GM12878 (cell line): ENCODE measurements around the gene CDH20. TPM values are rescaled to one million over a fixed set of nuclear protein-coding genes. Genes with fewer than 3 reads are reported as not detected.

Experiments used
- ATAC-seq: fragments of 200-7000 bp; cut with Tn5 transposase; 3 replicates; pipeline ENCODE4 v1.9.1; 2020; ENCODE audit warnings: mild to moderate bottlenecking, moderate library complexity
- BruUV-seq: library from RNA; stranded (reverse); fragments of 400-500 nt; replicated peaks from 2 replicates; lab custom pipeline; 2021; lab: Mats Ljungman, UMichigan
- CTCF ChIA-PET: fragments of 300-600 bp; sonication (Branson Sonifier 250); formaldehyde crosslinking; extraction: SDS; loops from one replicate; lab custom pipeline; 2021; ENCODE audit warnings: inconsistent platforms; lab: Yijun Ruan, JAX
- POLR2A ChIA-PET: fragments of 350-600 bp; formaldehyde crosslinking; extraction: SDS; loops from one replicate; lab custom pipeline; 2021; ENCODE audit warnings: inconsistent platforms; lab: Charles Lee
- RAD21 ChIA-PET: fragments of 300-600 bp; sonication (Branson Sonifier 250); formaldehyde crosslinking; loops from one replicate; lab custom pipeline; 2023; ENCODE audit warnings: antibody characterized with exemption; ENCODE audit not compliant: unreplicated experiment; lab: Charles Lee
- SMC1A ChIA-PET: fragments of 300-600 bp; sonication (Branson Sonifier 250); formaldehyde crosslinking; loops from one replicate; lab custom pipeline; 2023; ENCODE audit not compliant: unreplicated experiment, uncharacterized antibody; lab: Charles Lee
- DNase-seq: peaks from one replicate; pipeline ENCODE4 v3.0.0-alpha.2; 2011; ENCODE audit warnings: low read depth, low spot score
- FAIRE-seq: peaks from 3 replicates; lab custom pipeline; 2011; peaks lifted over from hg19 to GRCh38; lab: Jason Lieb, UNC
- H2AFZ ChIP-seq: 2 replicates; pipeline ENCODE4 v1.6.0; 2011; ENCODE audit warnings: low read depth, low read length, control low read depth; ENCODE audit not compliant: control insufficient read depth
- H3K27ac ChIP-seq: 2 replicates; pipeline ENCODE4 v1.5.1; 2011; ENCODE audit warnings: control low read depth; ENCODE audit not compliant: control insufficient read depth, insufficient read depth
- H3K27me3 ChIP-seq, 2 experiments: replicated peaks in 1 of 2; 2 replicates each; pipeline versions ENCODE4 v1.6.0 to v1.6.1; 2011; ENCODE audit warnings: low read length in 1 of 2; ENCODE audit not compliant: control insufficient read depth in 2 of 2, insufficient read depth in 2 of 2
- H3K36me3 ChIP-seq, 2 experiments: 2 replicates each; pipeline ENCODE4 v1.5.1; 2011; ENCODE audit warnings: low read length in 1 of 2; ENCODE audit not compliant: control insufficient read depth in 2 of 2, insufficient read depth in 2 of 2
- H3K4me1 ChIP-seq: 2 replicates; pipeline ENCODE4 v1.6.1; 2011; ENCODE audit warnings: mild to moderate bottlenecking, low read length, moderate library complexity, mixed read lengths; ENCODE audit not compliant: control insufficient read depth, insufficient read depth
- H3K4me2 ChIP-seq: 2 replicates; pipeline ENCODE4 v1.6.0; 2011; ENCODE audit warnings: control low read depth; ENCODE audit not compliant: control insufficient read depth, insufficient read depth
- H3K4me3 ChIP-seq: fragments of 200-600 bp; sonication (generic); 2 replicates; pipeline ENCODE4 v1.5.1; 2016
- H3K79me2 ChIP-seq: 2 replicates; pipeline ENCODE4 v1.6.0; 2011; ENCODE audit warnings: low read length; ENCODE audit not compliant: control insufficient read depth, insufficient read depth
- H3K9ac ChIP-seq: 2 replicates; pipeline ENCODE4 v1.8.0; 2011; ENCODE audit warnings: low read length, control low read depth, mixed read lengths; ENCODE audit not compliant: control insufficient read depth, insufficient read depth
- H3K9me3 ChIP-seq: replicated peaks from 3 replicates; pipeline ENCODE4 v1.5.1; 2011; ENCODE audit warnings: mild to moderate bottlenecking, low read length; ENCODE audit not compliant: control insufficient read depth, insufficient read depth
- H4K20me1 ChIP-seq: 2 replicates; pipeline ENCODE4 v1.6.0; 2011; ENCODE audit not compliant: control insufficient read depth, insufficient read depth
- KDM1A ChIP-seq: fragments of 200-600 bp; sonication (generic); IDR thresholded peaks from 2 replicates; pipeline ENCODE4 v1.6.1; 2016; ENCODE audit warnings: borderline replicate concordance
- NFXL1 ChIP-seq: fragments of 450-650 bp; IDR thresholded peaks from 2 replicates; pipeline ENCODE4 v1.6.1; 2017; ENCODE audit warnings: antibody characterized with exemption, mild to moderate bottlenecking, borderline replicate concordance
- SREBF2 ChIP-seq: IDR thresholded peaks from 2 replicates; pipeline ENCODE4 v1.6.1; 2012; ENCODE audit warnings: mild to moderate bottlenecking, low read length
- YY1 ChIP-seq: IDR thresholded peaks from 2 replicates; pipeline ENCODE4 v1.6.1; 2011; ENCODE audit warnings: low read depth, mild to moderate bottlenecking, low read length
- ZBTB11 ChIP-seq: fragments of 450-650 bp; formaldehyde crosslinking; IDR thresholded peaks from 2 replicates; pipeline ENCODE4 v1.5.0; 2022; ENCODE audit warnings: mild to moderate bottlenecking, missing genetic modification characterization
- WGBS: methylation state at CpG from one replicate; pipeline ENCODE4 v1.1.6; 2016; ENCODE audit warnings: low lambda C conversion rate; ENCODE audit not compliant: insufficient replicate concordance, insufficient coverage; ENCODE audit errors: missing lambda C conversion rate; 5-methylcytosine and 5-hydroxymethylcytosine counted together
- in situ Hi-C: fragments of 300-500 bp; cut with MboI; formaldehyde crosslinking; loops from 9 replicates; pipeline ENCODE4 v1.14.3; 2018; ENCODE audit warnings: mixed read lengths
- intact Hi-C: fragments of 100-400 bp; cut with micrococcal nuclease; formaldehyde crosslinking; loops from one replicate; pipeline ENCODE4 v1.14.2; 2022; ENCODE audit not compliant: unreplicated experiment
- polyA plus RNA-seq, 11 experiments: library from polyadenylated mRNA; depleted of rRNA in 4 of 11; unstranded in 6 of 11; stranded (reverse) in 5 of 11; fragments of >200 nt; fragmentation: Nextera tagmentation in 4 of 11; fragmentation: Illumina TruSeq in 1 of 11; extraction: Ambion mirVana in 4 of 11; extraction: Trizol in 1 of 11; gene quantifications; 1 replicate in 1 of 11; 2 replicates in 10 of 11; pipeline versions ENCODE4 v1.2.1 to v1.2.3, GENCODE V29; 2011 to 2016; ENCODE audit warnings: inconsistent platforms in 2 of 11, missing spikeins in 2 of 11, low read depth in 1 of 11
- total RNA-seq, 4 experiments: library from RNA; depleted of rRNA in 3 of 4; stranded (reverse); fragments of >200 nt in 3 of 4; fragmentation: Illumina TruSeq in 1 of 4; extraction: Trizol in 1 of 4; gene quantifications; 2 replicates each; pipeline versions ENCODE4 v1.2.1 to v1.2.3, GENCODE V29; 2013 to 2021

The CDH20 gene
- total and polyA plus RNA-seq, 10 of the 15 experiments (the other 5 are each of a cell fraction or from before 2014, with no cell fraction given) = not detected

DNA sequence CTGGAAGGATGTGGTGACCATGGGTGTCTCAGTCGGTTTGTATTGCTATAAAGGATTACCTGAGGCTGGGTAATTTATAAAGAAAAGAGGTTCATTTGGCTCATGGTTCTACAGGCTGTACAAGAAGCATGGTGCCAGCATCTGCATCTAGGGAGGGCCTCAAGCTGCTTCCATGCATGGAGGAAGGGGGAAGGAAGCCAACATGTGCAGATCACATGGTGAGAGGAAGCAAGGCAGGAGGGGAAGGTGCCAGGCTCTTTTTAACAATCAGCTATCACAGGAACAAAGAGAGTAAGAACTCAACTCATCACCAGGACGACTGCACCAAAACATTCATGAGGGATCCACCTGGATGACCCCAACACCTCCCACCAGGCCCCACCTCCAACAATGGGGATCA is 209.4 kb downstream of the CDH20 start:
- Histone ChIP-seq H4K20me1 (no peaks in the 10 kb centered on the region), H3K9ac (no peak overlapping the region), H3K9me3 (no peaks in the 10 kb centered on the region), H3K4me3 (no peak overlapping the region), H3K79me2 (no peaks in the 10 kb centered on the region), H3K27ac (no peak overlapping the region), H3K4me2 (no peak overlapping the region), H3K27me3 (peaks cover 0 to 1% of the 10 kb centered on the region in 2 experiments; a peak in 2 of 4 replicates), H2AFZ (no peak overlapping the region), H3K36me3 (no peaks in the 10 kb centered on the region), H3K4me1 (no peaks in the 10 kb centered on the region)
- TF ChIP-seq YY1 = no peak
- BruUV-seq = no TSS peak
- 3% methylated on average over 2 of the region's 2 CpGs for WGBS
- RAD21 ChIA-PET = no interaction called here
- ATAC-seq (no peak), FAIRE-seq (no peak), DNase-seq (no peak)
- POLR2A ChIA-PET = no interaction called here
- intact Hi-C loops (no loop called here), in situ Hi-C loops (no loop called here)
- CTCF ChIA-PET = interaction anchor here (0.6 to 1.3 kb wide), 2 partner anchors 10 to 565 kb away, joined by 3 to 4 read pairs; no protein-coding TSS in a partner anchor
- SMC1A ChIA-PET = no interaction called here

DNA sequence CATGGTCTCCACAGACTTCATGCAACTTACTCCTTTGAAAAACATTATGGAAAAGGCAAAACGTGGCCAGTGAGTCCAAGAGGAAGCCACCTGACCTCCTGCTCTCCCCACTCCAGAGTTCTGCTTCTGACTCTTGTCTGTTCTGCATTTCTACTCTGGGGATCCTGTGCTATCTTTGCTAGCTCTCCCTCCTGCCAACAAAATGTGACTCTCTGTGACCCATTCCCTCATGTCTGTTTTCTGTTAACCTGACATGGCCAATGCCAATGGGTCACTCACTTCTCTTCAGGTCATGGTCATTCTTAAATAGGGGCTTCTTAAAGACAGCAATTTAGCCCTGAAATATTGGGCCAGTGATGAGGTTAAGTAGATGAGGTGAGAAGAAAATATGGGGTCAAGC is 210.3 kb downstream of the CDH20 start:
- TF ChIP-seq KDM1A (no peak), SREBF2 (no peak), ZBTB11 (CRISPR knock-in tag) (no peak), NFXL1 (no peak)
- WGBS = 0% methylated on average over 1 of the region's 1 CpG
- no peak for ATAC-seq
- in situ Hi-C loops = no loop called here
- no peak overlapping the region for H3K4me3 ChIP-seq
- ChIA-PET RAD21 (no interaction called here), POLR2A (no interaction called here), CTCF (interaction anchor here (0.5 to 1.3 kb wide), 2 partner anchors 9 to 918 kb away, joined by 3 read pairs; no protein-coding TSS in a partner anchor), SMC1A (no interaction called here)
- no peak for FAIRE-seq
- no peaks in the 10 kb centered on the region for H3K79me2 ChIP-seq
- DNase-seq = no peak
- no peak overlapping the region for H3K9ac ChIP-seq
- H4K20me1 ChIP-seq = no peaks in the 10 kb centered on the region
- no peak overlapping the region for H3K4me2 ChIP-seq
- H3K27ac ChIP-seq = no peak overlapping the region
- H3K36me3 ChIP-seq = no peaks in the 10 kb centered on the region
- peaks cover 0 to 1% of the 10 kb centered on the region in 2 experiments; a peak in 2 of 4 replicates for H3K27me3 ChIP-seq
- H3K4me1 ChIP-seq = no peaks in the 10 kb centered on the region
- no peaks in the 10 kb centered on the region for H3K9me3 ChIP-seq
- no TSS peak for BruUV-seq
- intact Hi-C loops = no loop called here
- no peak overlapping the region for H2AFZ ChIP-seq
